Osteocyte (in vitro differentiated cells): ENCODE data around the gene GPX3. TPM values are rescaled to one million over a fixed set of nuclear protein-coding genes. Genes with fewer than 3 reads are reported as not detected.

Experiments
- DNase-seq: peaks from one replicate; pipeline ENCODE4 v3.0.0; 2021; ENCODE audit warnings: mixed read lengths; ENCODE audit not compliant: unreplicated experiment; ENCODE audit errors: extremely low spot score
- H3K27ac Mint-ChIP-seq: one replicate; pipeline ENCODE4 v1.8.0; 2021; ENCODE audit warnings: mild to moderate bottlenecking, mixed read lengths; ENCODE audit not compliant: unreplicated experiment
- H3K27me3 Mint-ChIP-seq: one replicate; pipeline ENCODE4 v1.8.0; 2021; ENCODE audit warnings: mixed read lengths; ENCODE audit not compliant: unreplicated experiment
- H3K36me3 Mint-ChIP-seq: one replicate; pipeline ENCODE4 v1.8.0; 2021; ENCODE audit warnings: mixed read lengths; ENCODE audit not compliant: unreplicated experiment
- H3K4me1 Mint-ChIP-seq: one replicate; pipeline ENCODE4 v1.8.0; 2021; ENCODE audit warnings: mixed read lengths; ENCODE audit not compliant: unreplicated experiment
- H3K4me3 Mint-ChIP-seq: one replicate; pipeline ENCODE4 v1.8.0; 2021; ENCODE audit warnings: mild to moderate bottlenecking, moderate library complexity, mixed read lengths; ENCODE audit not compliant: unreplicated experiment
- H3K9me3 Mint-ChIP-seq: one replicate; pipeline ENCODE4 v1.8.0; 2021; ENCODE audit warnings: mixed read lengths; ENCODE audit not compliant: unreplicated experiment
- CTCF ChIP-seq: fragments of 200-600 bp; sonication (generic); IDR thresholded peaks from 2 replicates; pipeline ENCODE4 v1.5.0; 2021; ENCODE audit warnings: antibody characterized with exemption, mild to moderate bottlenecking, moderate library complexity
- total RNA-seq: library from RNA; stranded (reverse); gene quantifications from 2 replicates; pipeline ENCODE4 v1.2.1, GENCODE V29; 2021

GPX3 gene
- total RNA-seq, 1 donor from 2014 or later = 1.1 TPM

- no peak for DNase-seq
- Mint-ChIP-seq H3K27ac (no peak overlapping the region), H3K9me3 (no peaks in the 10 kb centered on the region), H3K36me3 (peaks cover 16% of the 10 kb centered on the region), H3K27me3 (no peaks in the 10 kb centered on the region), H3K4me1 (peaks cover 9% of the 10 kb centered on the region), H3K4me3 (no peak overlapping the region)
- TF ChIP-seq CTCF = no peak
Measured at GRCh38 chr5:151024440-151025249, 4.3 kb downstream of the GPX3 start.

GRCh38 chr5:151025250-151025606 lies 4.8 kb downstream of the GPX3 start:
- peaks cover 6% of the 10 kb centered on the region for H3K4me1 Mint-ChIP-seq
- H3K27ac Mint-ChIP-seq = no peak overlapping the region
- no peak for DNase-seq
- TF ChIP-seq CTCF = no peak
- no peak overlapping the region for H3K4me3 Mint-ChIP-seq
- H3K36me3 Mint-ChIP-seq = peaks cover 17% of the 10 kb centered on the region
- H3K9me3 Mint-ChIP-seq = no peaks in the 10 kb centered on the region
- no peaks in the 10 kb centered on the region for H3K27me3 Mint-ChIP-seq

GRCh38 chr5:151026088-151026487 lies 5.7 kb downstream of the GPX3 start:
- H3K9me3 Mint-ChIP-seq = no peaks in the 10 kb centered on the region

GRCh38 chr5:151026679-151027078 lies 6.3 kb downstream of the GPX3 start:
- Mint-ChIP-seq H3K27me3 (no peaks in the 10 kb centered on the region), H3K27ac (no peak overlapping the region), H3K36me3 (peaks cover 27% of the 10 kb centered on the region), H3K4me3 (no peak overlapping the region), H3K4me1 (no peaks in the 10 kb centered on the region), H3K9me3 (no peaks in the 10 kb centered on the region)
- DNase-seq = no peak
- TF ChIP-seq CTCF = no peak

More at GRCh38 chr5:151026088-151026487, 5.7 kb downstream of the GPX3 start:
- peaks cover 1% of the 10 kb centered on the region for H3K4me1 Mint-ChIP-seq
- DNase-seq = no peak
- no peak overlapping the region for H3K4me3 Mint-ChIP-seq
- peaks cover 21% of the 10 kb centered on the region for H3K36me3 Mint-ChIP-seq
- TF ChIP-seq CTCF = no peak
- H3K27me3 Mint-ChIP-seq = no peaks in the 10 kb centered on the region
- no peak overlapping the region for H3K27ac Mint-ChIP-seq

- Mint-ChIP-seq H3K4me3 (no peak overlapping the region), H3K9me3 (no peaks in the 10 kb centered on the region), H3K4me1 (no peaks in the 10 kb centered on the region), H3K36me3 (peaks cover 37% of the 10 kb centered on the region), H3K27ac (no peak overlapping the region), H3K27me3 (no peaks in the 10 kb centered on the region)
- no peak for TF ChIP-seq CTCF
- DNase-seq = no peak
Measured at GRCh38 chr5:151027961-151028479, 7.6 kb downstream of the GPX3 start.
